HCT116 (cell line): ENCODE measurements around the gene FOXO6.

ENCODE experiments used
- CTCF ChIP-seq, 3 experiments: fragments of 200-600 bp in 1 of 3; sonication (generic) in 1 of 3; IDR thresholded peaks in 2 of 3; conservative IDR thresholded peaks in 1 of 3; 2 replicates each; pipeline ENCODE4 v1.5.1; 2012 to 2017; ENCODE audit warnings: low read depth in 2 of 3, low read length in 2 of 3, antibody characterized with exemption in 1 of 3, borderline replicate concordance in 1 of 3, control low read depth in 1 of 3, mild to moderate bottlenecking in 1 of 3, mixed read lengths in 1 of 3, mixed run types in 1 of 3, moderate library complexity in 1 of 3; ENCODE audit not compliant: insufficient read depth in 1 of 3
- EZH2 ChIP-seq: fragments of 200-600 bp; sonication (generic); IDR thresholded peaks from 2 replicates; pipeline ENCODE4 v1.6.1; 2017; ENCODE audit warnings: antibody characterized with exemption, mixed run types
- EZH2phosphoT487 ChIP-seq: fragments of 200-600 bp; IDR thresholded peaks from 2 replicates; pipeline ENCODE4 v1.6.1; 2018; ENCODE audit warnings: antibody characterized with exemption, borderline replicate concordance
- JUND ChIP-seq: IDR thresholded peaks from 2 replicates; pipeline ENCODE4 v1.6.1; 2012
- POLR2A ChIP-seq: IDR thresholded peaks from 2 replicates; pipeline ENCODE4 v1.7.0; 2011; ENCODE audit warnings: borderline replicate concordance; ENCODE audit not compliant: insufficient read depth, insufficient read length; ENCODE audit errors: extremely low read depth
- RAD21 ChIP-seq: IDR thresholded peaks from 2 replicates; pipeline ENCODE4 v1.6.1; 2012; ENCODE audit warnings: low read depth, mild to moderate bottlenecking
- REST ChIP-seq: IDR thresholded peaks from 2 replicates; pipeline ENCODE4 v1.6.1; 2012; ENCODE audit warnings: low read depth
- SIN3A ChIP-seq: IDR thresholded peaks from 2 replicates; pipeline ENCODE4 v1.6.1; 2012; ENCODE audit warnings: low read depth
- SP1 ChIP-seq: IDR thresholded peaks from 2 replicates; pipeline ENCODE4 v1.6.1; 2012; ENCODE audit warnings: low read depth
- YY1 ChIP-seq: IDR thresholded peaks from 2 replicates; pipeline ENCODE4 v1.6.1; 2011; ENCODE audit warnings: low read length, low read depth, moderate library complexity, mild to moderate bottlenecking; ENCODE audit not compliant: insufficient replicate concordance; ENCODE audit errors: extremely low read depth
- ZFX ChIP-seq: fragments of 450-650 bp; IDR thresholded peaks from 2 replicates; pipeline ENCODE4 v1.6.1; 2017
- ZNF274 ChIP-seq: fragments of 200-500 bp; sonication (Bioruptor generic); IDR thresholded peaks from 2 replicates; pipeline ENCODE4 v1.6.1; 2014; ENCODE audit warnings: mild to moderate bottlenecking, low read depth, low read length, inconsistent platforms

GRCh38 chr1:41430069-41430468, 68.8 kb downstream of the FOXO6 start:
- TF ChIP-seq CTCF (IDR thresholded peaks at IDR 0.05 in 2 of 3, conservative IDR thresholded peaks at IDR 0.05 in 1 of 3; ENCODE audit: borderline replicate concordance in 1 of 3, insufficient read depth in 1 of 3, low read depth in 2 of 3, low read length in 2 of 3) (no peak), POLR2A (no peak), EZH2phosphoT487 (no peak), SIN3A (no peak), SP1 (no peak), ZFX (no peak), YY1 (no peak), ZNF274 (no peak), EZH2 (no peak), RAD21 (no peak), JUND (no peak), REST (no peak)
